LNCaP clone FGC (cell line): Measurements from ENCODE around the gene STAB2.
A peak's percentile ranks its signal among the peaks of the same experiment; 100 is the strongest.

Experiments
- DNase-seq: peaks from one replicate; pipeline ENCODE4 v3.0.0-alpha.2; 2011; ENCODE audit warnings: low read depth
- H3K4me3 ChIP-seq: 2 replicates; pipeline ENCODE4 v1.5.1; 2011; ENCODE audit warnings: mild to moderate bottlenecking, low read depth, low read length, control low read depth
- TF ChIP-seq, protein P1 (sequence below): IDR thresholded peaks from 2 replicates; pipeline ENCODE4 v1.5.1; 2012; ENCODE audit warnings: mild to moderate bottlenecking; ENCODE audit not compliant: control insufficient read depth, insufficient read depth; ENCODE audit errors: extremely low read depth

The STAB2 gene

DNA sequence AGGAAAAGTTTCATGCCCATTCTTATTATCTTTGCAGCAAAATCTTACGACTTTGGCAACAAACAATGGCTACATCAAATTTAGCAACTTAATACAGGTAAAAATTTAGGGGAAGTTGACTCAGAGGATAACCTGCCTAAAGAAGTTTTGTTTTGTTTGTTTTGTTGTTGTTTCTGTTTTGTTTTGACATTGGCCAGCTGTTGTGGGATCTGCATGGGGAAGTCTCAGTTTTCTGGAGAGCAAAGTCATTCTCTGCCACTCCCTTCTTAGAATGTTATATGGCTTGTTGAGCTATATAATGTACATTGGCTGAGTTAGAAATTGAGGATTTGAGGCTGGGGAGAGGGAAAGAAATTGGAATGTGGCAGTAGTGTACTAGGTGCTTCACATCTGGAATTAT lies 144.5 kb downstream of the STAB2 start:
- no peak overlapping the region for H3K4me3 ChIP-seq
- TF ChIP-seq, protein P1, sequence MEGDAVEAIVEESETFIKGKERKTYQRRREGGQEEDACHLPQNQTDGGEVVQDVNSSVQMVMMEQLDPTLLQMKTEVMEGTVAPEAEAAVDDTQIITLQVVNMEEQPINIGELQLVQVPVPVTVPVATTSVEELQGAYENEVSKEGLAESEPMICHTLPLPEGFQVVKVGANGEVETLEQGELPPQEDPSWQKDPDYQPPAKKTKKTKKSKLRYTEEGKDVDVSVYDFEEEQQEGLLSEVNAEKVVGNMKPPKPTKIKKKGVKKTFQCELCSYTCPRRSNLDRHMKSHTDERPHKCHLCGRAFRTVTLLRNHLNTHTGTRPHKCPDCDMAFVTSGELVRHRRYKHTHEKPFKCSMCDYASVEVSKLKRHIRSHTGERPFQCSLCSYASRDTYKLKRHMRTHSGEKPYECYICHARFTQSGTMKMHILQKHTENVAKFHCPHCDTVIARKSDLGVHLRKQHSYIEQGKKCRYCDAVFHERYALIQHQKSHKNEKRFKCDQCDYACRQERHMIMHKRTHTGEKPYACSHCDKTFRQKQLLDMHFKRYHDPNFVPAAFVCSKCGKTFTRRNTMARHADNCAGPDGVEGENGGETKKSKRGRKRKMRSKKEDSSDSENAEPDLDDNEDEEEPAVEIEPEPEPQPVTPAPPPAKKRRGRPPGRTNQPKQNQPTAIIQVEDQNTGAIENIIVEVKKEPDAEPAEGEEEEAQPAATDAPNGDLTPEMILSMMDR: no peak
- DNase-seq: no peak

- DNase-seq: no peak
- H3K4me3 ChIP-seq: no peak overlapping the region
- TF ChIP-seq, protein P1: no peak
These were observed 147.8 kb downstream of the STAB2 start for GRCh38 chr12:103734863-103735262.

DNA sequence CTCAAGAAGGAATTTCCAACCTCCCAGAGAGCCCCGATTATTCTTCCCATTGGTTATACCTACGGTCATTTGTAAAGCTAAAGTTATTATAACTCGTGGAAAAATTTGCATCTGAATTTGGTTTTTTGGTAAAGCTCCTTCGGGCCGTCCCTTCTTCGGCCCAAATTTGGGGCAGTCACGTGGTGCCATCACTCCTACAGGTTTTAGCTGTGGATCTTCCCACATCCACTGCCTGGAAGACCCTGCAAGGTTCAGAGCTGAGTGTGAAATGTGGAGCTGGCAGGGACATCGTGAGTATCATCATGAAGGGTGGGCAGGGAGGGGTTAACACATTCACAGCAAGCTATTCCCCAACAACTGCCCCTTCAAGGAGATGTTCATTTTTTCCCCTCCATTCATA lies 148.2 kb downstream of the STAB2 start:
- TF ChIP-seq, protein P1: no peak
- no peak overlapping the region for H3K4me3 ChIP-seq
- DNase-seq: no peak

DNA sequence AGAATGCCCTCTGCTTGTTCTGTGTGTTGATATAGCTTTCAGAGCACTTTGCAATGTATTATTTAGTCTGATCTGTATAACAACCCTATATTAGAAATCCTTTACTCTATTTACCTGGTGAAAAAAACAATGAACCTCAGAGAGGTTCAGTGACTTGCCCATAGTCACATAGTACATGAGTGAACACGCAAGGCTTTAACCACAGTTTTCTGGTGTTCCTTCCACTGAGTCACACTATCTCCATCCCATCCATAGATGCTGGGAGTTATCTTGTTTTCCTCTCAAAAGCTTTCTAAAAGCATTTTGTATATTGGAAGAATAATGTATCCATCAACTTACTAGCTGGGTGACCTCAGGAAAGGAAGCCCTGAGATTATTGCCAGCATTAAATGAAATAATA lies 149.5 kb downstream of the STAB2 start:
- no peak for DNase-seq
- H3K4me3 ChIP-seq: no peak overlapping the region
- TF ChIP-seq, protein P1: no peak

DNA sequence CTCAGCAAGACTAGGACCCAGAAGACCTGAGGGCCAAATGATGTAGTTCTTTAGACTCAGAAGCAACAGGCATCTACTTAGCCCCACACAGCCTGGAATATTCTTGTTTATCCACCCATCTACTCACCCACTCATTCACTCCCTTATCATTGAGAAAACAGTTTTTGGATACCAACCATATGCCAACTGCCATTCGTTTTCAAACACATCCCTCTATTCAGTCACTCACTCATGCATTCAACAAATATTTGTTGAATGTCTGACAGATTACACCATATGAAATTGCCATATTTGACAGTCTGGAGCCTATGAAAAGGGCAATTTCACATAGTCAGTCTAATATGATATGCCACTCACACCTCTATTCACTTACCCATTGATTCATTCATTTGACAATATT lies 150.8 kb downstream of the STAB2 start:
- no peak overlapping the region for H3K4me3 ChIP-seq
- TF ChIP-seq, protein P1: no peak

DNA sequence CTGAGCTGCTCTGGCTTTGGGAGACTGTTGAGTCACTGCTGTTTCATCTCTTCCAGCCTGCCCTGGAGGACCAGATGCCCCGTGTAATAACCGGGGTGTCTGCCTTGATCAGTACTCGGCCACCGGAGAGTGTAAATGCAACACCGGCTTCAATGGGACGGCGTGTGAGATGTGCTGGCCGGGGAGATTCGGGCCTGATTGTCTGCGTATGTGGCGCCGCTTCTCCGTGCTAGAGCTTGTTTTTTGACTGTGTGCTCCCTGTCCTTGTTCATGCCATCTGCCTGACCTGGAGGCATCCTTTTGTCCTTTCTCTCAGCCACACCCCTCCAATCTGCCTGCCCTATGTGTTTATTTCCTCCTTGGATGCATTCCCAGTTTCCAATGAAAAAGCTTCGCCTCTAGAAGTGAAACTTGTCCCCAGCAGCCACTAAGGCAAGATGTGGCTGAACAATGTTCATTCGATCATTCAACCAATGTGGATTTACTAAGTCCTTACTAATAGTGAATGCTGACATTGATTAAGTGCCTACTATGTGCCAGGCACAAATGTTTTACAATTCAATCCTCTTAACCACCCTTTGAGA lies 155.4 kb downstream of the STAB2 start:
- TF ChIP-seq, protein P1: no peak
- peak; percentile 69 for DNase-seq

More for the DNA sequence above, 150.8 kb downstream of the STAB2 start:
- DNase-seq: no peak

DNA sequence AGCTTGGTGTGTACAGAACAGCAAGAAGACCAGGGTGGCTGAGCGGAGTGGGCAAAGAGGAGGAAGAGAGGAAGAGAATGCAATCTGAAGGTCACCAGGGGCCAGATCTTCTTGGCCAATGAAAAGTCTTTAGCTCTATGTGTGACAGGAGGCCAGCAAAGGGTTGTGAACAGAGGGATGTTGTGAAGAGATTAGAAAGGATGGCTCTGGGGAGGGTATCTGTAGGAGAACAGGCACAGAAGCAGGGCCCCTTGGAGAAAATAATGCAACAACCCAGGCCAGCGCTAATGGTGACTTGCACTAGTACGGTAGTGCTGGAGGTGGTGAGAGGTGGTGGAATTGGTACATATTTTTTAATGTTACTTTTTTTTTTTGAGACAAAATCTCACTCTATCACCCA lies 156.7 kb downstream of the STAB2 start:
- no peak for DNase-seq
- H3K4me3 ChIP-seq: no peak overlapping the region
- TF ChIP-seq, protein P1: no peak

More for the DNA sequence above, 155.4 kb downstream of the STAB2 start:
- no peak overlapping the region for H3K4me3 ChIP-seq
